Suprapubic skin (tissue), 4 donors: ENCODE results near the gene FAM32A. TPM values are rescaled to one million over a fixed set of nuclear protein-coding genes. Genes with fewer than 3 reads are reported as not detected.

Experiments
- DNase-seq, 2 donors: peaks; one replicate each; pipeline ENCODE4 v3.0.0-alpha.2; 2019; ENCODE audit warnings: low spot score in 2 of 2
- H3K27ac ChIP-seq: fragments of 200-600 bp; sonication (generic); one replicate; pipeline ENCODE4 v1.5.1; 2019
- H3K27me3 ChIP-seq: fragments of 200-600 bp; sonication (generic); one replicate; pipeline ENCODE4 v1.5.1; 2019
- H3K36me3 ChIP-seq: fragments of 200-600 bp; sonication (generic); one replicate; pipeline ENCODE4 v1.5.1; 2019
- H3K4me1 ChIP-seq: fragments of 200-600 bp; sonication (generic); one replicate; pipeline ENCODE4 v1.5.1; 2019
- H3K4me3 ChIP-seq: fragments of 200-600 bp; sonication (generic); one replicate; pipeline ENCODE4 v1.5.1; 2019; ENCODE audit warnings: mild to moderate bottlenecking
- H3K9me3 ChIP-seq: fragments of 200-600 bp; sonication (generic); one replicate; pipeline ENCODE4 v1.5.1; 2019
- EP300 ChIP-seq: sonication (generic); formaldehyde crosslinking; IDR thresholded peaks from one replicate; pipeline ENCODE4 v1.6.1; 2017; ENCODE audit warnings: antibody characterized with exemption
- POLR2A ChIP-seq, 2 donors: fragments of 450-650 bp; IDR thresholded peaks; one replicate each; pipeline ENCODE4 v1.6.1; 2017; ENCODE audit warnings: antibody characterized with exemption in 2 of 2, mild to moderate bottlenecking in 2 of 2, moderate library complexity in 2 of 2
- POLR2AphosphoS5 ChIP-seq, 3 donors: sonication (generic); formaldehyde crosslinking; IDR thresholded peaks; one replicate each; pipeline ENCODE4 v1.6.1; 2017; ENCODE audit warnings: antibody characterized with exemption in 3 of 3
- WGBS: methylation state at CpG from one replicate; pipeline ENCODE4 v1.1.5; 2018; 5-methylcytosine and 5-hydroxymethylcytosine counted together
- total RNA-seq, 4 donors: library from RNA; depleted of rRNA; stranded (reverse); fragments of >200 nt; gene quantifications; one replicate each; pipeline ENCODE4 v1.1.0, GENCODE V29; 2016
- TF ChIP-seq, protein P1 (sequence below), 2 donors: fragments of 200-600 bp in 1 of 2; fragments of 450-650 bp in 1 of 2; sonication (generic) in 1 of 2; IDR thresholded peaks; one replicate each; pipeline ENCODE4 v1.5.1; 2016 to 2019; ENCODE audit warnings: antibody characterized with exemption in 2 of 2, mild to moderate bottlenecking in 1 of 2, moderate library complexity in 1 of 2

The FAM32A gene
- total RNA-seq, 4 donors from 2014 or later, result 64.2 to 102 (median 81.2) TPM

GRCh38 chr19:16206046-16206605 is 20.9 kb downstream of the FAM32A start:
- WGBS, result 80% methylated on average over 7 of the region's 14 CpGs
- TF ChIP-seq POLR2AphosphoS5 (IDR thresholded peaks at IDR 0.05), result no peak
- no peak for TF ChIP-seq EP300
- H3K27me3 ChIP-seq, result no peaks in the 10 kb centered on the region

DNA sequence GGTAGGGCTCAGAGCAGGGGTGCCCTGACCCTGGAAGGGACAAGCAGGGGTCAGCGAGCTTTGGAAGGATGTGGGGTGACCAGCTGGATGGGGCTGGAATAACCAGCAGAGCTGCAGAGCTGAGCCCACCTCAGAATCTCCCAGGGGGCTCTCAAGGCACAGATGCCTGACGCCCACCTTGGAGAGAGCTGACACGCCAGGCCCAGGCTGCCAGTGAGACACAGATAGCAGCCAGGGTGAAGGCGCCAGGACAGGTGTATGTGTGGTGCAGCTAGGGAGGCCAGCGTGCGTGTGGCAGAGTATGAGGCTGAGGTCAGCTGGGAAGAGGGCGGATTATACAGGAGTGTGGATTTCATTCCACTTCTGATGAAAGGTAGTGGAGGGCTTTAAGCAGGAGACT is 21.4 kb downstream of the FAM32A start:
- no peak for DNase-seq
- Histone ChIP-seq H3K9me3 (no peaks in the 10 kb centered on the region), H3K4me1 (no peaks in the 10 kb centered on the region), H3K36me3 (peaks cover 99% of the 10 kb centered on the region), H3K27me3 (no peaks in the 10 kb centered on the region), H3K27ac (no peak overlapping the region), H3K4me3 (no peak overlapping the region)
- TF ChIP-seq EP300 (no peak), POLR2A (IDR thresholded peaks at IDR 0.05) (no peak)
- 99% methylated on average over 7 of the region's 7 CpGs for WGBS

More at GRCh38 chr19:16206046-16206605, 20.9 kb downstream of the FAM32A start:
- H3K36me3 ChIP-seq, result peaks cover 94% of the 10 kb centered on the region
- DNase-seq, result no peak
- H3K9me3 ChIP-seq, result no peaks in the 10 kb centered on the region
- H3K4me3 ChIP-seq, result no peak overlapping the region
- H3K4me1 ChIP-seq, result no peaks in the 10 kb centered on the region
- no peak overlapping the region for H3K27ac ChIP-seq

DNA sequence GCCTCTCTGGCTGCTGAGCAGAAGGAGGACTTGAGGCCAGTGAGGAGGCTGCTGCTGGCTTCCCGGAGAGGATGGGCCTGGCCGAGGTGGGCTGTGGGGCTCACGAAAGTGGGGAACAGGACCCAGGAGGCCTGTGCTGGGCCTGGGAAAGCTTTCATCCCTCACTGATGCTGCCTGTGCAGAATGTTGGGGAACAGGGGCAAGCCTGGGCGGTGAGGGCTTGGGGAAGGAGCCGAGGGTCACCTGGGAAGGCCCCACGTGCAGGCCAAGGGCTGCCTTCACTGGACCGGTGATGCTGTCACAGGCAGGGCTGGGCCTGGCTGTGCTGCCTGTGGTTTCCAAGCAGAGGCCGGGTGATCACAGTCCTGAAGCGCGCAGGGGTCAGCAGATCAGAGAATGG is 21.9 kb downstream of the FAM32A start:
- Histone ChIP-seq H3K4me1 (no peaks in the 10 kb centered on the region), H3K27ac (no peak overlapping the region), H3K4me3 (no peak overlapping the region), H3K36me3 (peaks cover 99% of the 10 kb centered on the region), H3K9me3 (no peaks in the 10 kb centered on the region), H3K27me3 (no peaks in the 10 kb centered on the region)
- TF ChIP-seq, protein P1, sequence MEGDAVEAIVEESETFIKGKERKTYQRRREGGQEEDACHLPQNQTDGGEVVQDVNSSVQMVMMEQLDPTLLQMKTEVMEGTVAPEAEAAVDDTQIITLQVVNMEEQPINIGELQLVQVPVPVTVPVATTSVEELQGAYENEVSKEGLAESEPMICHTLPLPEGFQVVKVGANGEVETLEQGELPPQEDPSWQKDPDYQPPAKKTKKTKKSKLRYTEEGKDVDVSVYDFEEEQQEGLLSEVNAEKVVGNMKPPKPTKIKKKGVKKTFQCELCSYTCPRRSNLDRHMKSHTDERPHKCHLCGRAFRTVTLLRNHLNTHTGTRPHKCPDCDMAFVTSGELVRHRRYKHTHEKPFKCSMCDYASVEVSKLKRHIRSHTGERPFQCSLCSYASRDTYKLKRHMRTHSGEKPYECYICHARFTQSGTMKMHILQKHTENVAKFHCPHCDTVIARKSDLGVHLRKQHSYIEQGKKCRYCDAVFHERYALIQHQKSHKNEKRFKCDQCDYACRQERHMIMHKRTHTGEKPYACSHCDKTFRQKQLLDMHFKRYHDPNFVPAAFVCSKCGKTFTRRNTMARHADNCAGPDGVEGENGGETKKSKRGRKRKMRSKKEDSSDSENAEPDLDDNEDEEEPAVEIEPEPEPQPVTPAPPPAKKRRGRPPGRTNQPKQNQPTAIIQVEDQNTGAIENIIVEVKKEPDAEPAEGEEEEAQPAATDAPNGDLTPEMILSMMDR (IDR thresholded peaks at IDR 0.05), result no peak
- TF ChIP-seq POLR2AphosphoS5 (IDR thresholded peaks at IDR 0.05) (no peak), POLR2A (IDR thresholded peaks at IDR 0.05) (no peak)
- DNase-seq, result no peak
- 89% methylated on average over 10 of the region's 10 CpGs for WGBS

DNA sequence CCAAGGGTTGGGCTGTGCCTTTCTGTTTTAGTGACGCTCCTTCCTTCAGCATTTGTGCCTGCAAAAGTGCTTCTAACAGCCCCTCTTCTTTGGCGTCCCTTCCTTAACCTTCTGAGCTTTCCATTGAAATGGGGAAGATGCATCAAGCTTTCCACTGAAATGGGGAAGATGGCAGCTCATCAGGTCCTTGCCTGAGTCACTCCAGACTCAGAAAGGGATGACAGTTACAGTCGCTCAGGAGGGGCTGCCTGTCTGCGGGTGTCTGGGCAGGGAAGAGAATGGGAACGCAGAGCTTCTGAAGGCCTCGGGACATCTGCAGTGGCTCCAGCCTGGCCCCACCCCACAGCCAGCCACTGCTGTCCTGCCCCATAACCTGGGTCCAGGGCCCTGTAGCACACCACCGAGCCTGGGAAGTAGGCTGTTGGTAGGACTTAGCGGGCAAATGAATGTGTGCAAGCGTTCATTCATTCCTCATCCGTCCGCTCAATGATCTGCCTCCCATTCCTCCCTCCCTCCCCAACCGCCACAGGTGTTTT is 22.3 kb downstream of the FAM32A start:
- 90% methylated on average over 11 of the region's 12 CpGs for WGBS
- TF ChIP-seq, protein P1 (IDR thresholded peaks at IDR 0.05), result no peak
- TF ChIP-seq EP300 (no peak), POLR2A (IDR thresholded peaks at IDR 0.05) (no peak), POLR2AphosphoS5 (IDR thresholded peaks at IDR 0.05) (no peak)
- DNase-seq, result no peak
- Histone ChIP-seq H3K4me3 (no peak overlapping the region), H3K27me3 (no peaks in the 10 kb centered on the region), H3K9me3 (no peaks in the 10 kb centered on the region), H3K27ac (no peak overlapping the region), H3K36me3 (peaks cover 95% of the 10 kb centered on the region), H3K4me1 (no peaks in the 10 kb centered on the region)

DNA sequence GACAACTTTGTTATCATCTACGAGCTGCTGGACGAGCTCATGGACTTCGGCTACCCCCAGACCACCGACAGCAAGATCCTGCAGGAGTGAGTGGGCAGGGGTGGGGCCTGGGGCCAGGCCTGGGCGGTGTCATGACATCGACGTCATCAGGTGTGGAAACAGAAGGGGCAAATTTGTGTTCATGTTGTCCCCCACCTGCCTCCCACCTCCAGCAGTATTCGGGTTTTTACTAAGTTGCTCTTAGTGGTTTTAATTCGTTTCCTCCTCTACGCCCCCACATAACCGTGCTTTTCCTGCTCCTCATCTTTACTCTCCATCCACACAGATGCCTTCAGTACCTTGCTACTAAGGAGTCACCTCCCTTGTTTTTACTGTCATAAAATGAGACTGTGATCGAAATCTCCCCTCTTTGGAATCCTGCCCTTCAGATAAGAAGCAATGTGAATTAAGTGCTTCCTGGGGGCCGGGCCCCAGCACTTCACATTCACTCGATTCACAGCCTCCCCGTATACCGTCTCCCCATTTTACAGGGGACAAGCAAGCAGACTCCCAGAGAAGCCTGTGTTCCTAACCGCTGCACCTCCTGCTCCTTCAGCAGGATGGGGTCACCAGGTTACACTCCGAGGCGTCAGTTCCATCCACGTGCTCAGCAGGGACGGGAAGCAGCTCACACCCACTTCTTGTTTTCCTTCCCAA is 23.0 kb downstream of the FAM32A start:
- Histone ChIP-seq H3K27me3 (no peaks in the 10 kb centered on the region), H3K36me3 (peaks cover 90% of the 10 kb centered on the region), H3K27ac (no peak overlapping the region), H3K4me3 (no peak overlapping the region), H3K9me3 (no peaks in the 10 kb centered on the region), H3K4me1 (no peaks in the 10 kb centered on the region)
- no peak for DNase-seq
- 89% methylated on average over 21 of the region's 21 CpGs for WGBS
- TF ChIP-seq, protein P1 (IDR thresholded peaks at IDR 0.05), result no peak
- TF ChIP-seq POLR2AphosphoS5 (IDR thresholded peaks at IDR 0.05) (no peak), EP300 (no peak)

DNA sequence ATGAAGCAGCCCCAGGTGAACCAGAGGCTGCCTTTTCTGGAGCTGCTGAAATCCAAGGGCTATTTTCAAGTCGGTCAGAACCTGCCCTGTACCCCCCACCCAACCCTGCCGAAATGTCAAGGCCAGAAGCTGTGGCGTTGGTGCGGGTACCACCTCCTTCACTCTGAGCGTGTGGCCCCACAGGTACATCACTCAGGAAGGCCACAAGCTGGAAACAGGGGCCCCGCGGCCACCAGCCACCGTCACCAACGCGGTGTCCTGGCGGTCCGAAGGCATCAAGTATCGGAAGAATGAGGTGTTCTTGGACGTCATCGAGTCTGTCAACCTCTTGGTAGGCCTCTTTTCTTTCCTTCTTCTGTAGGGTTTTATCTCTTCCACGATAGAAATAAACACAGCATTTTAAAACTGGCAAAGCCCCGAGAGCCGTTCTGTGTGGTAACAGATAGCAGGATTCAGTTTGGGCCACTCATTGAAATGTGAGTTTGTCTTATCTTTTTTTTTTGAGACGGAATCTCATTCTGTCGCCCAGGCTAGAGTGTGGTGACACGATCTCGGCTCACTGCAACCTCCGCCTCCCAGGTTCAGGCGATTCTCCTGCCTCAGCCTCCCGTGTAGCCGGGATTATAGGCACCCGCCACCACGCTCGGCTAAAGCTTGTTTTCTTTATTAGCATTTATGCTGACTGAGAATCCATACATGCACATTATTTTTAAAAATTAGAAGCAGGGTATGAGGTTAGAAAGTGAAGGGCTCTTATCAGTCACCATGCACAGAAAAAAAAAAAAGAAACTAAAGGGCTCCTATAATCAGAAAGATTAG is 23.8 kb downstream of the FAM32A start:
- peaks cover 85% of the 10 kb centered on the region for H3K36me3 ChIP-seq
- 93% methylated on average over 29 of the region's 29 CpGs for WGBS
- H3K4me3 ChIP-seq, result no peak overlapping the region
- H3K4me1 ChIP-seq, result no peaks in the 10 kb centered on the region
- no peaks in the 10 kb centered on the region for H3K9me3 ChIP-seq
- no peak for DNase-seq
- TF ChIP-seq, protein P1 (IDR thresholded peaks at IDR 0.05), result no peak
- TF ChIP-seq EP300, result no peak
- no peak for TF ChIP-seq POLR2A (IDR thresholded peaks at IDR 0.05)
- TF ChIP-seq POLR2AphosphoS5 (IDR thresholded peaks at IDR 0.05), result no peak
- H3K27ac ChIP-seq, result no peak overlapping the region
- H3K27me3 ChIP-seq, result no peaks in the 10 kb centered on the region
